A673 (cell line): ENCODE measurements around the gene MDM1.

ENCODE experiments used
- CTCF ChIP-seq: fragments of 300-800, 200-600 bp; sonication (generic); conservative IDR thresholded peaks from 2 replicates; pipeline ENCODE4 v1.5.1; 2017; ENCODE audit warnings: low read depth, mild to moderate bottlenecking, antibody characterized with exemption, low read length, moderate library complexity, mixed read lengths
- EZH2 ChIP-seq: fragments of 200-600 bp; sonication (generic); IDR thresholded peaks from 2 replicates; pipeline ENCODE4 v1.6.1; 2017; ENCODE audit warnings: borderline replicate concordance, low read depth, mild to moderate bottlenecking, mixed read lengths, antibody characterized with exemption, low read length; ENCODE audit not compliant: poor library complexity, severe bottlenecking

- TF ChIP-seq EZH2 (no peak), CTCF (no peak)
Measured at GRCh38 chr12:68287106-68287505, 45.1 kb downstream of the MDM1 start.
